IMR-90 (cell line): ENCODE data around the gene RAC3. TPM values are rescaled to one million over a fixed set of nuclear protein-coding genes. Genes with fewer than 3 reads are reported as not detected.
A peak's percentile ranks its signal among the peaks of the same experiment; 100 is the strongest.

ENCODE experiments used
- ATAC-seq: fragments of 200-7000 bp; cut with Tn5 transposase; 2 replicates; pipeline ENCODE4 v1.9.1; 2020; ENCODE audit warnings: low read depth, mild to moderate bottlenecking, moderate library complexity
- BruUV-seq: library from RNA; stranded (reverse); fragments of 400-500 nt; replicated peaks from 2 replicates; lab custom pipeline; 2021; lab: Mats Ljungman, UMichigan
- CTCF ChIA-PET: fragments of 300-600 bp; formaldehyde crosslinking; extraction: SDS; loops from one replicate; lab custom pipeline; 2021; ENCODE audit warnings: antibody characterized with exemption; lab: Yijun Ruan, JAX
- POLR2A ChIA-PET: fragments of 300-600 bp; sonication (Branson Sonifier 250); formaldehyde crosslinking; loops from one replicate; lab custom pipeline; 2022; ENCODE audit warnings: antibody characterized with exemption; ENCODE audit not compliant: unreplicated experiment; lab: Charles Lee
- DNase-seq: peaks from one replicate; pipeline ENCODE4 v3.0.0; 2013
- H2AFZ ChIP-seq: replicated peaks from 2 replicates; pipeline ENCODE3; 2013; ENCODE audit warnings: low read length, mild to moderate bottlenecking; ENCODE audit not compliant: poor library complexity
- H2AK5ac ChIP-seq: 2 replicates; pipeline ENCODE4 v1.6.1; 2013; ENCODE audit warnings: low read depth, low read length, inconsistent platforms
- H2AK9ac ChIP-seq: replicated peaks from 2 replicates; pipeline ENCODE3; 2013; ENCODE audit warnings: mild to moderate bottlenecking, low read depth, low read length, moderate library complexity; ENCODE audit not compliant: poor library complexity
- H2BK120ac ChIP-seq: 2 replicates; pipeline ENCODE4 v1.6.1; 2013; ENCODE audit warnings: low read depth, low read length, inconsistent platforms
- H2BK15ac ChIP-seq: 3 replicates; pipeline ENCODE4 v1.6.1; 2013; ENCODE audit warnings: low read depth, low read length, inconsistent platforms
- H2BK20ac ChIP-seq: 2 replicates; pipeline ENCODE4 v1.6.1; 2013; ENCODE audit warnings: low read depth, mild to moderate bottlenecking, inconsistent platforms, low read length, moderate library complexity
- H2BK5ac ChIP-seq: 2 replicates; pipeline ENCODE4 v1.6.1; 2013; ENCODE audit warnings: mild to moderate bottlenecking, low read depth, low read length, inconsistent platforms; ENCODE audit not compliant: poor library complexity, severe bottlenecking
- H3K14ac ChIP-seq: replicated peaks from 2 replicates; pipeline ENCODE4 v1.6.1; 2013; ENCODE audit warnings: low read depth, low read length, inconsistent platforms
- H3K18ac ChIP-seq: 2 replicates; pipeline ENCODE4 v1.6.1; 2013; ENCODE audit warnings: low read depth, low read length, control low read depth
- H3K23ac ChIP-seq: 2 replicates; pipeline ENCODE4 v1.6.1; 2013; ENCODE audit warnings: low read depth, low read length, inconsistent platforms
- H3K27ac ChIP-seq: 2 replicates; pipeline ENCODE4 v1.5.1; 2013; ENCODE audit warnings: mild to moderate bottlenecking, control low read depth, low read length; ENCODE audit not compliant: insufficient read depth
- H3K27me3 ChIP-seq: 2 replicates; pipeline ENCODE4 v1.6.1; 2013; ENCODE audit warnings: low read length; ENCODE audit not compliant: control insufficient read depth, insufficient read depth
- H3K36me3 ChIP-seq: 2 replicates; pipeline ENCODE4 v1.6.1; 2013; ENCODE audit warnings: low read length, mixed read lengths; ENCODE audit not compliant: control insufficient read depth, insufficient read depth
- H3K4ac ChIP-seq: 2 replicates; pipeline ENCODE4 v1.6.1; 2013; ENCODE audit warnings: low read depth, low read length, inconsistent platforms
- H3K4me1 ChIP-seq: 2 replicates; pipeline ENCODE4 v1.6.1; 2013; ENCODE audit warnings: low read length, mixed read lengths; ENCODE audit not compliant: control insufficient read depth, insufficient read depth
- H3K4me2 ChIP-seq: 2 replicates; pipeline ENCODE4 v1.6.1; 2013; ENCODE audit warnings: low read depth, mild to moderate bottlenecking, control low read depth, low read length, moderate library complexity
- H3K4me3 ChIP-seq: 2 replicates; pipeline ENCODE4 v1.5.1; 2013; ENCODE audit warnings: low read depth, mild to moderate bottlenecking, control low read depth, low read length, moderate library complexity; ENCODE audit not compliant: insufficient read depth
- H3K56ac ChIP-seq: 2 replicates; pipeline ENCODE4 v1.6.1; 2013; ENCODE audit warnings: low read length, inconsistent platforms; ENCODE audit not compliant: insufficient read depth; ENCODE audit errors: extremely low read depth
- H3K79me1 ChIP-seq, 2 experiments: 2 replicates each; pipeline ENCODE4 v1.6.1; 2013; ENCODE audit warnings: low read length in 2 of 2, inconsistent platforms in 1 of 2, low read depth in 1 of 2
- H3K9ac ChIP-seq: 2 replicates; pipeline ENCODE4 v1.6.1; 2013; ENCODE audit warnings: low read depth, low read length, control low read depth
- H3K9me1 ChIP-seq: 2 replicates; pipeline ENCODE4 v1.6.1; 2013; ENCODE audit warnings: low read length, inconsistent platforms; ENCODE audit not compliant: insufficient read depth
- H3K9me3 ChIP-seq: 2 replicates; pipeline ENCODE4 v1.6.1; 2013; ENCODE audit warnings: low read length; ENCODE audit not compliant: control insufficient read depth, insufficient read depth
- H4K20me1 ChIP-seq: 2 replicates; pipeline ENCODE4 v1.6.1; 2013; ENCODE audit warnings: low read length, inconsistent platforms; ENCODE audit not compliant: insufficient read depth
- H4K5ac ChIP-seq: 2 replicates; pipeline ENCODE4 v1.6.1; 2013; ENCODE audit warnings: mild to moderate bottlenecking, low read depth, low read length, control low read depth
- H4K8ac ChIP-seq, 2 experiments: 2 replicates each; pipeline ENCODE4 v1.6.1; 2013; ENCODE audit warnings: low read depth in 2 of 2, low read length in 2 of 2, control low read depth in 1 of 2, inconsistent platforms in 1 of 2
- H4K91ac ChIP-seq: 2 replicates; pipeline ENCODE4 v1.6.1; 2013; ENCODE audit warnings: low read depth, low read length, inconsistent platforms; ENCODE audit not compliant: insufficient read depth
- FOS ChIP-seq: fragments of 150-350 bp; IDR thresholded peaks from 2 replicates; pipeline ENCODE4 v1.6.1; 2016; ENCODE audit warnings: low read depth, low read length
- USF2 ChIP-seq: fragments of 150-350 bp; IDR thresholded peaks from 2 replicates; pipeline ENCODE4 v1.6.1; 2017; ENCODE audit warnings: mild to moderate bottlenecking, antibody characterized with exemption, low read length, low read depth
- WGBS, 2 experiments: methylation state at CpG; one replicate each; pipeline versions ENCODE4 v1.1.5 to v1.1.7; 2013; ENCODE audit warnings: missing lambda C conversion rate in 2 of 2; ENCODE audit not compliant: insufficient read length in 1 of 2; ENCODE audit errors: extremely low coverage in 2 of 2; 5-methylcytosine and 5-hydroxymethylcytosine counted together
- dilution Hi-C: fragments of 300-500 bp; cut with HindIII; formaldehyde crosslinking; loops from one replicate; pipeline ENCODE4 v1.14.3; 2018; ENCODE audit warnings: low sequenced_read_pairs; ENCODE audit not compliant: unreplicated experiment
- in situ Hi-C: fragments of 300-500 bp; cut with MboI; formaldehyde crosslinking; loops from 3 replicates; pipeline ENCODE4 v1.14.3; 2019; ENCODE audit warnings: low sequenced_read_pairs, inconsistent platforms, mixed read lengths
- intact Hi-C: fragments of 100-400 bp; cut with micrococcal nuclease; formaldehyde crosslinking; loops from 2 replicates; pipeline ENCODE4 v1.10.0; 2022
- polyA plus RNA-seq, 3 experiments: library from polyadenylated mRNA; depleted of rRNA; stranded (reverse); fragments of >200 nt; gene quantifications; 2 replicates each; pipeline ENCODE4 v1.2.3, GENCODE V29; 2012; ENCODE audit warnings: low replicate concordance in 1 of 3
- total RNA-seq: library from RNA; depleted of rRNA; stranded (reverse); fragments of >200 nt; gene quantifications from 2 replicates; pipeline ENCODE4 v1.2.3, GENCODE V29; 2012

Gene RAC3
- total and polyA plus RNA-seq, 2 of the 4 experiments (the other 2 are of a cell fraction): 5.7 to 23.4 TPM

DNA sequence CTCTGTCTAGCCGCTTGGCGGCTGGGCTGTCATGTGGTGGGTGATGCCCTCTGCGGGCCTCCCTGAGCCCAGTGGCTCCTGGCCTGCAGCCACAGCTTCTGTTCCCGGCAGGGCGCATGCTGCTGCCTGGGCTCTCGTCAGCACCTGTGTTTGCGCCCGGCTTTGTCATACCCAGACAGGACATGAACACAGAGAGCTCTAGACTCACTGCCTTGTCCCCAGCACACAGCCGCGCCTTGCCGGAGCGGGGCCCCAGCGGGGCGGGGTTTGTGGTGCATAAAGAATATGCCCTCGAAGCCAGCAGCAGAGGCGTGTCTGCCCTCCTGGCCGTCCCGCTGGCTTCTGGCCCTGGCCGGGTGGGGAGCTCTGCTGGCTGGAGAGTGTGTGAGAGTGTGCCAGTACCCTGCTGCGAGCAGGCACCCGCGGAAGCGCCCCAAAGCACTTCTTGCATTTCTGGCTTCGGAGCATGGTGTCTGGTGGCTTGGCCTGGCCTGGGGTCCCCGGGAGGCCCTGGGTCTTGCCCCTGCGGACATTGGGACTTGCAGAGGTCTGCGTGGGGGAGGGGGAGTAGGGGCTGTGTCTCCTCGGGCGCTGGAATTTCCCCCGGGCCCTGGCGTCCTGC is 39.7 kb upstream of the RAC3 start:
- ATAC-seq (peak; percentile 89), DNase-seq (peak; percentile 31)
- Histone ChIP-seq H3K79me1 (peaks cover 9 to 27% of the 10 kb centered on the region in 2 experiments; a peak in 3 of 4 replicates), H3K4me2 (no peak overlapping the region), H3K14ac (no peak overlapping the region), H3K18ac (no peak overlapping the region), H2AFZ (peak overlapping the region; percentile 61), H3K36me3 (peaks cover 13% of the 10 kb centered on the region), H4K5ac (no peak overlapping the region), H4K20me1 (peaks cover 6% of the 10 kb centered on the region), H2AK9ac (peak overlapping the region; percentile 75), H3K4ac (peak overlapping the region; percentile 26; the same call in 1 of the 2 replicates), H3K9ac (no peak overlapping the region), H3K9me3 (no peaks in the 10 kb centered on the region), H2BK5ac (no peak overlapping the region), H3K23ac (no peak overlapping the region), H2BK15ac (no peak overlapping the region), H2BK20ac (no peak overlapping the region), H4K91ac (no peak overlapping the region), H4K8ac (peak overlapping the region in 1 of 2 experiments; percentile 13; a peak in 1 of 4 replicates), H2AK5ac (no peak overlapping the region), H3K27ac (no peak overlapping the region), H3K9me1 (no peaks in the 10 kb centered on the region), H3K4me3 (no peak overlapping the region), H3K56ac (no peak overlapping the region), H3K4me1 (peaks cover 13% of the 10 kb centered on the region), H3K27me3 (no peaks in the 10 kb centered on the region), H2BK120ac (no peak overlapping the region)
- BruUV-seq: no TSS peak
- 30% methylated on average over 2 of the region's 31 CpGs; no CpG with 5 or more reads in 1 of the 2 experiments for WGBS, 2 experiments
- TF ChIP-seq FOS (no peak), USF2 (peak; percentile 51; the same call in 1 of the 2 replicates)
- POLR2A ChIA-PET: no interaction called here
- dilution Hi-C loops: no loop called here
- intact Hi-C loops: loop anchor here (1.0 kb wide), 1 partner anchor 13 kb away; no protein-coding TSS in a partner anchor
- in situ Hi-C loops: no loop called here
- CTCF ChIA-PET: interaction anchor here (1.2 kb wide), 1 partner anchor 32 kb away, joined by 3 read pairs; no protein-coding TSS in a partner anchor
